Esophagus squamous epithelium (tissue), 5 donors: ENCODE data around the gene MAD2L2. TPM values are rescaled to one million over a fixed set of nuclear protein-coding genes. Genes with fewer than 3 reads are reported as not detected.

Experiments
- DNase-seq: peaks from one replicate; lab custom pipeline; 2025; lab: John Stamatoyannopoulos, UW
- H3K27ac ChIP-seq, 4 donors: fragments of 200-600 bp; sonication (generic); one replicate each; pipeline ENCODE4 v1.5.1; 2016 to 2019; ENCODE audit warnings: mild to moderate bottlenecking in 1 of 4
- H3K27me3 ChIP-seq, 4 donors: fragments of 200-600 bp; sonication (generic); 1 replicate in 3 of 4; 2 replicates in 1 of 4; pipeline versions ENCODE4 v1.5.1 to v1.6.0; 2017 to 2021; ENCODE audit warnings: antibody characterized with exemption in 1 of 4
- H3K36me3 ChIP-seq, 3 donors: fragments of 200-600 bp; sonication (generic); one replicate each; pipeline ENCODE4 v1.5.1; 2016 to 2019
- H3K4me1 ChIP-seq, 3 donors: fragments of 200-600 bp; sonication (generic); one replicate each; pipeline ENCODE4 v1.5.1; 2017 to 2019
- H3K4me3 ChIP-seq, 4 donors: fragments of 200-600 bp; sonication (generic); 1 replicate in 3 of 4; 2 replicates in 1 of 4; pipeline ENCODE4 v1.5.1; 2016 to 2019; ENCODE audit warnings: mild to moderate bottlenecking in 2 of 4, moderate library complexity in 1 of 4
- H3K9me3 ChIP-seq, 3 donors: fragments of 200-600 bp; sonication (generic); one replicate each; pipeline ENCODE4 v1.5.1; 2016 to 2019
- POLR2A ChIP-seq, 4 donors: fragments of 450-650 bp; IDR thresholded peaks; one replicate each; pipeline ENCODE4 v1.6.1; 2017; ENCODE audit warnings: antibody characterized with exemption in 4 of 4, mild to moderate bottlenecking in 4 of 4, moderate library complexity in 3 of 4
- WGBS, 2 donors: methylation state at CpG; one replicate each; pipeline ENCODE4 v1.1.5; 2018; 5-methylcytosine and 5-hydroxymethylcytosine counted together
- intact Hi-C: fragments of 100-400 bp; cut with DNase I; formaldehyde crosslinking; loops from one replicate; pipeline ENCODE4 v1.15.0; 2022
- total RNA-seq, 4 donors: library from RNA; depleted of rRNA; stranded (reverse); fragments of >200 nt; gene quantifications; one replicate each; pipeline ENCODE4 v1.1.0, GENCODE V29; 2016
- TF ChIP-seq, protein P1 (sequence below), 6 experiments: fragments of 450-650 bp in 4 of 6; fragments of 200-600 bp in 2 of 6; sonication (generic) in 2 of 6; IDR thresholded peaks; one replicate each; pipeline ENCODE4 v1.5.1; 2016 to 2019; ENCODE audit warnings: antibody characterized with exemption in 6 of 6, mild to moderate bottlenecking in 4 of 6, moderate library complexity in 4 of 6
- donor health status: DM: yes; HTN: yes; CAD: no.

MAD2L2 gene
- total RNA-seq, 4 donors from 2014 or later, result 12.1 to 22.8 (median 18.9) TPM

DNA sequence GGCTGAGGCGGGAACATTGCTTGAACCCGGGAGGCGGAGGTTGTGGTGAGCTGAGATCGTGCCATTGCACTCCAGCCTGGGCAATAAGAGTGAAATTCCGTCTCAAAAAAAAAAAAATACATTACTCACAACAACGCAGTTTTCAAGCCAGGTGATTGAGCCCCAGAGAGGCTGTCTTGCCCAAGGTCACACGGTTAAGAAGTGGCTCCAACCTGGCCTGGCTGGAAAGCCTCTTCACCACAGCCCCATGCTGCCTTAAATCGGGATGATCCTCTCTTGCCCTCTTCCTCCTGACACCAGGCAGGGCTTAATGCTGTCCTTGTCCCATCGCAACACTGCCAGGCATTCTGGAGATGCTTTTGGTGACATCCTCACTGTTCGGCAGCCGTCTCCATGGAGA is 32.1 kb upstream of the MAD2L2 start:
- WGBS, 2 donors, result 79 to 80% methylated on average over 8 to 11 of the region's 11 CpGs
- intact Hi-C loops, result no loop called here

DNA sequence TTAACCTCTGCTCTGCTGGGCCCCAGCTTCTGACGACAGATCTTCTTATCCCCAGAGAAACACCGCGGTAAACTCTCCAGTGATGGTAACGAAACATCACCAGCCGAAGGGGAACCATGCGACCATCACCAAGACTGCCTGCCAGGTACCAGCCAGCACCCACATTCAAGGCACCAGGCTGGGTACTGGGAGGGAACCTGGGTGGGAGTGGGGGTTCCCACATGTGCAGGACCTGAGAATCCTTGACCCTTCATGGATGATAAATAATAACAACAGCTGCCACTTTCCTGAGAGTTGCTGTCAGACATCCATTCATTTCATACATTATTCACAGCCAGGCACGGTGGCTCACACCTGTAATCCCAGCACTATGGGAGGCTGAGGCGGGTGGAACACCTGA is 31.3 kb upstream of the MAD2L2 start:
- WGBS, 2 donors, result 60 to 84% methylated on average over 2 to 7 of the region's 8 CpGs
- intact Hi-C loops, result no loop called here
- peaks cover 0 to 43% (median 0%) of the 10 kb centered on the region in 4 donors for H3K27me3 ChIP-seq
- H3K36me3 ChIP-seq, result no peaks in the 10 kb centered on the region
- H3K4me1 ChIP-seq, result peaks cover 0 to 7% (median 0%) of the 10 kb centered on the region in 3 donors
- TF ChIP-seq POLR2A (IDR thresholded peaks at IDR 0.05), result no peak
- TF ChIP-seq, protein P1, sequence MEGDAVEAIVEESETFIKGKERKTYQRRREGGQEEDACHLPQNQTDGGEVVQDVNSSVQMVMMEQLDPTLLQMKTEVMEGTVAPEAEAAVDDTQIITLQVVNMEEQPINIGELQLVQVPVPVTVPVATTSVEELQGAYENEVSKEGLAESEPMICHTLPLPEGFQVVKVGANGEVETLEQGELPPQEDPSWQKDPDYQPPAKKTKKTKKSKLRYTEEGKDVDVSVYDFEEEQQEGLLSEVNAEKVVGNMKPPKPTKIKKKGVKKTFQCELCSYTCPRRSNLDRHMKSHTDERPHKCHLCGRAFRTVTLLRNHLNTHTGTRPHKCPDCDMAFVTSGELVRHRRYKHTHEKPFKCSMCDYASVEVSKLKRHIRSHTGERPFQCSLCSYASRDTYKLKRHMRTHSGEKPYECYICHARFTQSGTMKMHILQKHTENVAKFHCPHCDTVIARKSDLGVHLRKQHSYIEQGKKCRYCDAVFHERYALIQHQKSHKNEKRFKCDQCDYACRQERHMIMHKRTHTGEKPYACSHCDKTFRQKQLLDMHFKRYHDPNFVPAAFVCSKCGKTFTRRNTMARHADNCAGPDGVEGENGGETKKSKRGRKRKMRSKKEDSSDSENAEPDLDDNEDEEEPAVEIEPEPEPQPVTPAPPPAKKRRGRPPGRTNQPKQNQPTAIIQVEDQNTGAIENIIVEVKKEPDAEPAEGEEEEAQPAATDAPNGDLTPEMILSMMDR (IDR thresholded peaks at IDR 0.05), result no peak
- DNase-seq, result no peak
- no peak overlapping the region for H3K4me3 ChIP-seq
- no peaks in the 10 kb centered on the region for H3K9me3 ChIP-seq
- no peak overlapping the region for H3K27ac ChIP-seq

More for the DNA sequence above, 32.1 kb upstream of the MAD2L2 start:
- no peaks in the 10 kb centered on the region for H3K4me1 ChIP-seq
- H3K4me3 ChIP-seq, result no peak overlapping the region
- DNase-seq, result no peak
- TF ChIP-seq, protein P1 (IDR thresholded peaks at IDR 0.05), result no peak
- TF ChIP-seq POLR2A (IDR thresholded peaks at IDR 0.05), result no peak
- no peaks in the 10 kb centered on the region for H3K36me3 ChIP-seq
- H3K9me3 ChIP-seq, result no peaks in the 10 kb centered on the region
- H3K27ac ChIP-seq, result no peak overlapping the region
- peaks cover 0 to 42% (median 0%) of the 10 kb centered on the region in 4 donors for H3K27me3 ChIP-seq

DNA sequence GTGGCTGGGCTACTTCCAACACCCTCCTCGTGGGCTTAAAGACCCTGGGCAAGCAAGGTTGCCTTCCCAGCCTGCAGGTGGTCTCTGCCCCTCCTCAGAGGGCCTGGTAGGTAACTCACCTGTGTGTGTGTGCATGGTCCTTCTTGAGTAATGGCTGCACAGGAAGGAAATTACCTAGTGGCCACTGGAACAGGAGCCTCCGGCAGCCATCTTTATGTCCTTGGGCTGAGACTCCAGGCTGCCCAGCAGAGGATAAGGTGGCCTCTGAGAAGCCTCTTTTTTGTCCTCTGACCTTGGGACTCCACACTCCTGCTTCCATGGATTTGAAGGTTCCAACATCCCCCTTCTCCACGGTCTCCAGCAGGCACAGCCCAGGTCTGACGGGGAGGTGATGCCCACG is 30.5 kb upstream of the MAD2L2 start:
- Histone ChIP-seq H3K36me3 (no peaks in the 10 kb centered on the region), H3K27me3 (peaks cover 0 to 45% (median 0%) of the 10 kb centered on the region in 4 donors), H3K4me3 (no peak overlapping the region), H3K9me3 (no peaks in the 10 kb centered on the region), H3K27ac (no peak overlapping the region), H3K4me1 (peaks cover 0 to 7% (median 0%) of the 10 kb centered on the region in 3 donors)
- intact Hi-C loops, result no loop called here
- DNase-seq, result no peak
- WGBS, 2 donors, result 93 to 100% methylated on average over 1 to 3 of the region's 5 CpGs
- TF ChIP-seq, protein P1 (IDR thresholded peaks at IDR 0.05), result no peak
- no peak for TF ChIP-seq POLR2A (IDR thresholded peaks at IDR 0.05)

DNA sequence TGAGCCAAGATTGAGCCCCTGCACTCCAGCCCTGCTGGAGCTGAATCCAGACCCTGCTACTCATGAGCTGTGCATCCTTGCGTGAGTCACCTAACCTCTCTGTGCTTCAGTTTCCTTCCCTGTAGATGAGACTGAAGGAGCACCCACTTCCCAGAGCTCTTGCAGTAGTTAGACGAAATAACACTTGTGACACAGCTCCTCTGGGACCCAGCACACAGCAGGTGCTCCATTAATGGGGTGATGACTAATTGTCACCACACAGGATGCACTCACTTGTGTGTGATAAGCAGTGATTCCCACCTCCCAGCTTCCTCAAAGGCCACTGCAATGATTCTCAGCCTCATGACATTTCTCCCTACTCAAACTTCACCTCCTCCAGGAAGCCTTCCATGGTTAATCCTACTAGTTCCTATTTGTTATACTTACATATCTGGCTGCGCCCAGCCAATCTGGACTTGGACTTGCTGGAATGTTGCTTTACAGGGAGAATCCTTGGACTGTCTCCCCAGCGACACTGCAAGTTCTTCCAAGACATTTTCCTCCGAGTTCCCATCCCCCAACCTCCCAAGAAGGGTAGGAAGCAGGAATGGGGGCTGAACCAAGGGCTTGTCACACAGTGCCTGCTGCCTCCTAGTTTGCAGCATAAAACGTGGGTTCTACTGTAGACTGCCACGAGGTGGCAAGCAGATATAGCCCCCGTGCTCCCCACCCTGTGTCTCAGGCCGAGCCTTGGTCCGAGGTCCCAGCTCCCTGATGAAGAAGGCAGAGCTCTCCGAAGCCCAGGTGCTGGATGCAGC is 27.8 kb upstream of the MAD2L2 start:
- Histone ChIP-seq H3K27me3 (peaks cover 0 to 53% (median 0%) of the 10 kb centered on the region in 4 donors), H3K27ac (no peak overlapping the region), H3K9me3 (no peaks in the 10 kb centered on the region), H3K4me1 (peaks cover 0 to 7% (median 0%) of the 10 kb centered on the region in 3 donors), H3K36me3 (no peaks in the 10 kb centered on the region), H3K4me3 (no peak overlapping the region)
- TF ChIP-seq, protein P1 (IDR thresholded peaks at IDR 0.05), result no peak
- TF ChIP-seq POLR2A (IDR thresholded peaks at IDR 0.05), result no peak
- no peak for DNase-seq
- 67 to 78% methylated on average over 4 to 7 of the region's 11 CpGs for WGBS, 2 donors
- intact Hi-C loops, result no loop called here

DNA sequence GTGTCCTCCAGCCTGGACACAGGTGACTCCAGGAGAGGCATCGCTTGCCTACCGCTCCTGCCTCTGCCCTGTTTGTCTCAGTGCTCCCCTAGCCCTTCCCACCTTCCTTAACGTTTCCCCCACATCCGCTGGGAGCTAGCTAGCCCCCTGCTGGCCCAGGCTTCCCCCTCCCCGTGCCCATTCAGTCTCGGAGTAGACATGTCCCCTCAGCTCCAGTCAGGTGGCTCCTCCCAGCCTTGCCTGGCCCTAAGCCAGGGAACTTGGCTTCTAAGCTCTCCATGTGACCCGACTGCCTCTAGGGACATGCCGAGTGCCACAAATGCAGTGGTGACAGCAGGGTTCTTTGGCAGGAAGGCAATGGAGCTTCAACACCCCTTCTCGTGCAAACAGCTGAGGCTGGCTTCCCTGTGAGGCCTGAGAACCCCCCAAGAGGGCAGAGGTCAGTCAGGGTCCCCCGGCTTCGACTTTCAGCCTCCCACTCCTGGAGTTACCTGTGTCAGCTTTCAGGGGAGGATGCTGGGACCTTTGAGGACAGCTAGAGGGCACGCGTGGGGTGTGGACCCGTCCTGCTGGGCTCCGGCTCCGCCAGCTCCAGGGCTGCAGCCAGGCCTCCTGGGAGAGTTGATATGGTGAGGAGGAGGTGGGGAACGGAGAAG is 26.8 kb upstream of the MAD2L2 start:
- intact Hi-C loops, result no loop called here
- H3K4me3 ChIP-seq, result no peak overlapping the region

More for the DNA sequence above, 26.8 kb upstream of the MAD2L2 start:
- TF ChIP-seq POLR2A (IDR thresholded peaks at IDR 0.05), result no peak
- TF ChIP-seq, protein P1 (IDR thresholded peaks at IDR 0.05), result no peak
- Histone ChIP-seq H3K27me3 (peaks cover 0 to 56% (median 0%) of the 10 kb centered on the region in 4 donors), H3K9me3 (no peaks in the 10 kb centered on the region), H3K4me1 (peaks cover 0 to 7% (median 0%) of the 10 kb centered on the region in 3 donors), H3K27ac (no peak overlapping the region), H3K36me3 (no peaks in the 10 kb centered on the region)
- DNase-seq, result no peak
- 25 to 80% methylated on average over 1 to 6 of the region's 17 CpGs for WGBS, 2 donors
